Choroid plexus epithelial cell (primary cell): ENCODE measurements around the gene GPNMB.

ENCODE experiments used
- DNase-seq: peaks from one replicate; pipeline ENCODE4 v3.0.0-alpha.2; 2010; ENCODE audit warnings: low read depth
- H3K4me3 ChIP-seq: 2 replicates; pipeline ENCODE4 v1.5.1; 2011; ENCODE audit warnings: low read depth, mild to moderate bottlenecking, control low read depth, low read length, moderate library complexity
- CTCF ChIP-seq: conservative IDR thresholded peaks from 2 replicates; pipeline ENCODE4 v1.5.1; 2011; ENCODE audit warnings: low read depth, mild to moderate bottlenecking, control low read depth, inconsistent platforms, low read length, moderate library complexity

GPNMB gene

GRCh38 chr7:23249486-23249885 lies 2.9 kb downstream of the GPNMB start:
- no peak overlapping the region for H3K4me3 ChIP-seq
- DNase-seq: peak; percentile 24
- no peak for TF ChIP-seq CTCF

GRCh38 chr7:23254051-23254681 lies 7.6 kb downstream of the GPNMB start:
- no peak overlapping the region for H3K4me3 ChIP-seq
- peak; percentile 55 for DNase-seq
- no peak for TF ChIP-seq CTCF

- TF ChIP-seq CTCF: no peak
Observed at GRCh38 chr7:23256731-23257130, 10.2 kb downstream of the GPNMB start.

GRCh38 chr7:23260371-23260770 lies 13.8 kb downstream of the GPNMB start:
- no peak for TF ChIP-seq CTCF
- DNase-seq: no peak
- H3K4me3 ChIP-seq: no peak overlapping the region

More at GRCh38 chr7:23256731-23257130, 10.2 kb downstream of the GPNMB start:
- no peak overlapping the region for H3K4me3 ChIP-seq
- DNase-seq: no peak

- H3K4me3 ChIP-seq: no peak overlapping the region
- peak; percentile 81 for DNase-seq
- TF ChIP-seq CTCF: peak; percentile 95
Observed at GRCh38 chr7:23261843-23262452, 15.4 kb downstream of the GPNMB start.

GRCh38 chr7:23264916-23265458 lies 18.4 kb downstream of the GPNMB start:
- no peak overlapping the region for H3K4me3 ChIP-seq
- no peak for TF ChIP-seq CTCF
- DNase-seq: no peak

- no peak overlapping the region for H3K4me3 ChIP-seq
- TF ChIP-seq CTCF: no peak
- DNase-seq: no peak
Observed at GRCh38 chr7:23266918-23267317, 20.3 kb downstream of the GPNMB start.
